HUES64 (cell line): ENCODE results near the gene MUC5B.
"Not testable (repeated sequence)": the region's sequence is repeated elsewhere in the genome, so short reads cannot be mapped to it uniquely, and the experiment has no call there.

Experiments
- H3K27ac ChIP-seq: 2 replicates; pipeline ENCODE4 v1.7.0; 2013; ENCODE audit warnings: low read depth, low read length, inconsistent platforms
- H3K27me3 ChIP-seq: 2 replicates; pipeline ENCODE4 v1.6.1; 2013; ENCODE audit warnings: mild to moderate bottlenecking, low read length; ENCODE audit not compliant: insufficient read depth
- H3K36me3 ChIP-seq: 2 replicates; pipeline ENCODE4 v1.6.1; 2013; ENCODE audit warnings: mild to moderate bottlenecking, low read length; ENCODE audit not compliant: insufficient read depth
- H3K4me1 ChIP-seq: 2 replicates; pipeline ENCODE4 v1.6.1; 2013; ENCODE audit warnings: mild to moderate bottlenecking, low read length, moderate library complexity; ENCODE audit not compliant: insufficient read depth
- H3K4me3 ChIP-seq: 2 replicates; pipeline ENCODE4 v1.5.1; 2013; ENCODE audit warnings: mild to moderate bottlenecking, low read length, moderate library complexity
- H3K9ac ChIP-seq: 2 replicates; pipeline ENCODE4 v1.6.1; 2013; ENCODE audit warnings: mild to moderate bottlenecking, low read depth, low read length
- H3K9me3 ChIP-seq: 2 replicates; pipeline ENCODE4 v1.6.1; 2013; ENCODE audit warnings: low read depth, low read length; ENCODE audit not compliant: insufficient read depth
- WGBS: fragments of 150-250, 120-280 bp; methylation state at CpG from one replicate; pipeline ENCODE4 v1.1.7; 2013; ENCODE audit warnings: missing lambda C conversion rate; 5-methylcytosine and 5-hydroxymethylcytosine counted together

MUC5B gene

DNA sequence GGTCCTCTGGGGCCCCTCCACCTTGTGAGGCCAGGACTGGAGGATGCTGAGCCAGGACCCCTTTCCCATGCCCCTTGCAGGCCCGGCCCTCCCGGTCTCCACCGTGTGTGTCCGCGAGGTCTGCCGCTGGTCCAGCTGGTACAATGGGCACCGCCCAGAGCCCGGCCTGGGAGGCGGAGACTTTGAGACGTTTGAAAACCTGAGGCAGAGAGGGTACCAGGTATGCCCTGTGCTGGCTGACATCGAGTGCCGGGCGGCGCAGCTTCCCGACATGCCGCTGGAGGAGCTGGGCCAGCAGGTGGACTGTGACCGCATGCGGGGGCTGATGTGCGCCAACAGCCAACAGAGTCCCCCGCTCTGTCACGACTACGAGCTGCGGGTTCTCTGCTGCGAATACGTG is 17.9 kb downstream of the MUC5B start:
- Histone ChIP-seq H3K27ac (no peak overlapping the region), H3K36me3 (no peaks in the 10 kb centered on the region), H3K4me1 (no peaks in the 10 kb centered on the region), H3K9me3 (peaks cover 5% of the 10 kb centered on the region; the same call in 1 of the 2 replicates), H3K27me3 (no peaks in the 10 kb centered on the region), H3K4me3 (no peak overlapping the region), H3K9ac (no peak overlapping the region)
- 88% methylated on average over 25 of the region's 25 CpGs for WGBS

DNA sequence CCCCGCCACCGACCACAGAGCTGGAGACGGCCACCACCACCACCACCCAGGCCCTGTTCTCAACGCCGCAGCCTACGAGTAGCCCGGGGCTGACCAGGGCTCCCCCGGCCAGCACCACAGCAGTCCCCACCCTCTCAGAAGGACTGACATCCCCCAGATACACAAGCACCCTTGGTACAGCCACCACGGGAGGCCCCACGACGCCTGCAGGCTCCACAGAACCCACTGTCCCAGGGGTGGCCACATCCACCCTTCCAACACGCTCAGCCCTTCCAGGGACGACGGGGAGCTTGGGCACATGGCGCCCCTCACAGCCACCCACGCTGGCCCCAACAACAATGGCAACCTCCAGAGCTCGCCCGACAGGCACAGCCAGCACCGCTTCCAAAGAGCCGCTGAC is 18.8 kb downstream of the MUC5B start:
- 93% methylated on average over 20 of the region's 20 CpGs for WGBS
- H3K36me3 ChIP-seq: no peaks in the 10 kb centered on the region
- H3K4me3 ChIP-seq: no peak overlapping the region
- no peak overlapping the region for H3K9ac ChIP-seq
- no peaks in the 10 kb centered on the region for H3K27me3 ChIP-seq
- H3K9me3 ChIP-seq: peaks cover 5% of the 10 kb centered on the region; the same call in 1 of the 2 replicates
- H3K27ac ChIP-seq: no peak overlapping the region
- H3K4me1 ChIP-seq: no peaks in the 10 kb centered on the region

DNA sequence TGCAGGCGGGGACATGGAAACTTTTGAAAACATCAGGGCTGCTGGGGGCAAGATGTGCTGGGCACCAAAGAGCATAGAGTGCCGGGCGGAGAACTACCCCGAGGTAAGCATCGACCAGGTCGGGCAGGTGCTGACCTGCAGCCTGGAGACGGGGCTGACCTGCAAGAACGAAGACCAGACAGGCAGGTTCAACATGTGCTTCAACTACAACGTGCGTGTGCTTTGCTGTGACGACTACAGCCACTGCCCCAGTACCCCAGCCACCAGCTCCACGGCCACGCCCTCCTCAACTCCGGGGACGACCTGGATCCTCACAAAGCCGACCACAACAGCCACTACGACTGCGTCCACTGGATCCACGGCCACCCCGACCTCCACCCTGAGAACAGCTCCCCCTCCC is 19.4 kb downstream of the MUC5B start:
- Histone ChIP-seq H3K9ac (no peak overlapping the region), H3K4me3 (no peak overlapping the region), H3K9me3 (peaks cover 5% of the 10 kb centered on the region; the same call in 1 of the 2 replicates), H3K4me1 (no peaks in the 10 kb centered on the region), H3K27ac (no peak overlapping the region), H3K36me3 (no peaks in the 10 kb centered on the region), H3K27me3 (no peaks in the 10 kb centered on the region)
- 92% methylated on average over 20 of the region's 20 CpGs for WGBS

DNA sequence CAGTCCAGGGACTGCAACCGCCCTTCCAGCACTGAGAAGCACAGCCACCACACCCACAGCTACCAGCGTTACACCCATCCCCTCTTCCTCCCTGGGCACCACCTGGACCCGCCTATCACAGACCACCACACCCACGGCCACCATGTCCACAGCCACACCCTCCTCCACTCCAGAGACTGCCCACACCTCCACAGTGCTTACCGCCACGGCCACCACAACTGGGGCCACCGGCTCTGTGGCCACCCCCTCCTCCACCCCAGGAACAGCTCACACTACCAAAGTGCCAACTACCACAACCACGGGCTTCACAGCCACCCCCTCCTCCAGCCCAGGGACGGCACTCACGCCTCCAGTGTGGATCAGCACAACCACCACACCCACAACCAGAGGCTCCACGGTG is 19.9 kb downstream of the MUC5B start:
- not testable (repeated sequence) for H3K9me3 ChIP-seq, H3K4me1 ChIP-seq, H3K4me3 ChIP-seq, H3K27me3 ChIP-seq, H3K9ac ChIP-seq, H3K36me3 ChIP-seq, H3K27ac ChIP-seq
- WGBS: 85% methylated on average over 7 of the region's 11 CpGs

DNA sequence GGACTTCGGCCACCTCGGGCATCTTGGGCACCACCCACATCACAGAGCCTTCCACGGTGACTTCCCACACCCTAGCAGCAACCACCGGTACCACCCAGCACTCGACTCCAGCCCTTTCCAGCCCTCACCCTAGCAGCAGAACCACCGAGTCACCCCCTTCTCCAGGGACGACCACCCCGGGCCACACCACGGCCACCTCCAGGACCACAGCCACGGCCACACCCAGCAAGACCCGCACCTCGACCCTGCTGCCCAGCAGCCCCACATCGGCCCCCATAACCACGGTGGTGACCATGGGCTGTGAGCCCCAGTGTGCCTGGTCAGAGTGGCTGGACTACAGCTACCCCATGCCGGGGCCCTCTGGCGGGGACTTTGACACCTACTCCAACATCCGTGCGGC is 20.7 kb downstream of the MUC5B start:
- H3K9ac ChIP-seq, H3K4me3 ChIP-seq, H3K27me3 ChIP-seq, H3K27ac ChIP-seq, H3K36me3 ChIP-seq, H3K4me1 ChIP-seq, H3K9me3 ChIP-seq: not testable (repeated sequence)
- WGBS: 93% methylated on average over 12 of the region's 18 CpGs

DNA sequence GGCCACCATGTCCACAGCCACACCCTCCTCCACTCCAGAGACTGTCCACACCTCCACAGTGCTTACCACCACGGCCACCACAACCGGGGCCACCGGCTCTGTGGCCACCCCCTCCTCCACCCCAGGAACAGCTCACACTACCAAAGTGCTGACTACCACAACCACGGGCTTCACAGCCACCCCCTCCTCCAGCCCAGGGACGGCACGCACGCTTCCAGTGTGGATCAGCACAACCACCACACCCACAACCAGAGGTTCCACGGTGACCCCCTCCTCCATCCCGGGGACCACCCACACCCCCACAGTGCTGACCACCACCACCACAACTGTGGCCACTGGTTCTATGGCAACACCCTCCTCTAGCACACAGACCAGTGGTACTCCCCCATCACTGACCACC is 21.7 kb downstream of the MUC5B start:
- H3K9me3 ChIP-seq: not testable (repeated sequence)
- WGBS: 96% methylated on average over 7 of the region's 9 CpGs

DNA sequence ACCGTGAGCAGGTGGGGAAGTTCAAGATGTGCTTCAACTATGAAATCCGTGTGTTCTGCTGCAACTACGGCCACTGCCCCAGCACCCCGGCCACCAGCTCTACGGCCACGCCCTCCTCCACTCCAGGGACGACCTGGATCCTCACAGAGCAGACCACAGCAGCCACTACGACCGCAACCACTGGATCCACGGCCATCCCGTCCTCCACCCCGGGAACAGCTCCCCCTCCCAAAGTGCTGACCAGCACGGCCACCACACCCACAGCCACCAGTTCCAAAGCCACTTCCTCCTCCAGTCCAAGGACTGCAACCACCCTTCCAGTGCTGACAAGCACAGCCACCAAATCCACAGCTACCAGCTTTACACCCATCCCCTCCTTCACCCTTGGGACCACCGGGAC is 22.9 kb downstream of the MUC5B start:
- H3K9me3 ChIP-seq, H3K27ac ChIP-seq, H3K27me3 ChIP-seq, H3K36me3 ChIP-seq, H3K4me1 ChIP-seq, H3K9ac ChIP-seq, H3K4me3 ChIP-seq: not testable (repeated sequence)
- WGBS: 97% methylated on average over 13 of the region's 14 CpGs

More for the DNA sequence above, 21.7 kb downstream of the MUC5B start:
- H3K4me3 ChIP-seq, H3K27me3 ChIP-seq, H3K9ac ChIP-seq, H3K27ac ChIP-seq, H3K36me3 ChIP-seq, H3K4me1 ChIP-seq: not testable (repeated sequence)

DNA sequence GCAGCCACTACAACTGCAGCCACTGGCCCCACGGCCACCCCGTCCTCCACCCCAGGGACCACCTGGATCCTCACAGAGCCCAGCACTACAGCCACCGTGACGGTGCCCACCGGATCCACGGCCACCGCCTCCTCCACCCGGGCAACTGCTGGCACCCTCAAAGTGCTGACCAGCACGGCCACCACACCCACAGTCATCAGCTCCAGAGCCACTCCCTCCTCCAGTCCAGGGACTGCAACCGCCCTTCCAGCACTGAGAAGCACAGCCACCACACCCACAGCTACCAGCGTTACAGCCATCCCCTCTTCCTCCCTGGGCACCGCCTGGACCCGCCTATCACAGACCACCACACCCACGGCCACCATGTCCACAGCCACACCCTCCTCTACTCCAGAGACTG is 23.4 kb downstream of the MUC5B start:
- H3K9ac ChIP-seq, H3K4me3 ChIP-seq, H3K27me3 ChIP-seq, H3K9me3 ChIP-seq, H3K36me3 ChIP-seq, H3K4me1 ChIP-seq, H3K27ac ChIP-seq: not testable (repeated sequence)
- 88% methylated on average over 14 of the region's 14 CpGs for WGBS

DNA sequence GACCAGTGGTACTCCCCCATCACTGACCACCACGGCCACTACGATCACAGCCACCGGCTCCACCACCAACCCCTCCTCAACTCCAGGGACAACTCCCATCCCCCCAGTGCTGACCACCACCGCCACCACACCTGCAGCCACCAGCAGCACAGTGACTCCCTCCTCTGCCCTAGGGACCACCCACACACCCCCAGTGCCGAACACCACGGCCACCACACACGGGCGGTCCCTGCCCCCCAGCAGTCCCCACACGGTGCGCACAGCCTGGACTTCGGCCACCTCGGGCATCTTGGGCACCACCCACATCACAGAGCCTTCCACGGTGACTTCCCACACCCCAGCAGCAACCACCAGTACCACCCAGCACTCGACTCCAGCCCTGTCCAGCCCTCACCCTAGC is 24.2 kb downstream of the MUC5B start:
- H3K27me3 ChIP-seq, H3K36me3 ChIP-seq, H3K4me1 ChIP-seq, H3K4me3 ChIP-seq, H3K27ac ChIP-seq, H3K9ac ChIP-seq: not testable (repeated sequence)
- H3K9me3 ChIP-seq: peaks cover 14% of the 10 kb centered on the region
- 99% methylated on average over 13 of the region's 14 CpGs for WGBS

DNA sequence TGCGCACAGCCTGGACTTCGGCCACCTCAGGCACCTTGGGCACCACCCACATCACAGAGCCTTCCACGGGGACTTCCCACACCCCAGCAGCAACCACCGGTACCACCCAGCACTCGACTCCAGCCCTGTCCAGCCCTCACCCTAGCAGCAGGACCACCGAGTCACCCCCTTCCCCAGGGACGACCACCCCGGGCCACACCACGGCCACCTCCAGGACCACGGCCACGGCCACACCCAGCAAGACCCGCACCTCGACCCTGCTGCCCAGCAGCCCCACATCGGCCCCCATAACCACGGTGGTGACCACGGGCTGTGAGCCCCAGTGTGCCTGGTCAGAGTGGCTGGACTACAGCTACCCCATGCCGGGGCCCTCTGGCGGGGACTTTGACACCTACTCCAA is 26.1 kb downstream of the MUC5B start:
- not testable (repeated sequence) for H3K4me3 ChIP-seq, H3K36me3 ChIP-seq, H3K27ac ChIP-seq, H3K9ac ChIP-seq, H3K4me1 ChIP-seq, H3K27me3 ChIP-seq
- 80% methylated on average over 1 of the region's 18 CpGs for WGBS
- H3K9me3 ChIP-seq: peaks cover 15% of the 10 kb centered on the region

DNA sequence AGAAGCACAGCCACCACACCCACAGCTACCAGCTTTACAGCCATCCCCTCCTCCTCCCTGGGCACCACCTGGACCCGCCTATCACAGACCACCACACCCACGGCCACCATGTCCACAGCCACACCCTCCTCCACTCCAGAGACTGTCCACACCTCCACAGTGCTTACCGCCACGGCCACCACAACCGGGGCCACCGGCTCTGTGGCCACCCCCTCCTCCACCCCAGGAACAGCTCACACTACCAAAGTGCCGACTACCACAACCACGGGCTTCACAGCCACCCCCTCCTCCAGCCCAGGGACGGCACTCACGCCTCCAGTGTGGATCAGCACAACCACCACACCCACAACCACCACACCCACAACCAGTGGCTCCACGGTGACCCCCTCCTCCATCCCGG is 27.5 kb downstream of the MUC5B start:
- not testable (repeated sequence) for H3K36me3 ChIP-seq, H3K4me1 ChIP-seq, H3K4me3 ChIP-seq, H3K9ac ChIP-seq, H3K27ac ChIP-seq, H3K27me3 ChIP-seq
- 98% methylated on average over 4 of the region's 12 CpGs for WGBS
- peaks cover 15% of the 10 kb centered on the region for H3K9me3 ChIP-seq

DNA sequence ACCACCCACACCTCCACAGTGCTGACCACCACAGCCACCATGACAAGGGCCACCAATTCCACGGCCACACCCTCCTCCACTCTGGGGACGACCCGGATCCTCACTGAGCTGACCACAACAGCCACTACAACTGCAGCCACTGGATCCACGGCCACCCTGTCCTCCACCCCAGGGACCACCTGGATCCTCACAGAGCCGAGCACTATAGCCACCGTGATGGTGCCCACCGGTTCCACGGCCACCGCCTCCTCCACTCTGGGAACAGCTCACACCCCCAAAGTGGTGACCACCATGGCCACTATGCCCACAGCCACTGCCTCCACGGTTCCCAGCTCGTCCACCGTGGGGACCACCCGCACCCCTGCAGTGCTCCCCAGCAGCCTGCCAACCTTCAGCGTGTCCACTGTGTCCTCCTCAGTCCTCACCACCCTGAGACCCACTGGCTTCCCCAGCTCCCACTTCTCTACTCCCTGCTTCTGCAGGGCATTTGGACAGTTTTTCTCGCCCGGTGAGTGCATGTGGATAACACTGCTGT is 28.4 kb downstream of the MUC5B start:
- WGBS: 94% methylated on average over 16 of the region's 16 CpGs
- Histone ChIP-seq H3K4me3 (no peak overlapping the region), H3K27me3 (no peaks in the 10 kb centered on the region), H3K36me3 (no peaks in the 10 kb centered on the region), H3K9ac (no peak overlapping the region), H3K27ac (no peak overlapping the region), H3K9me3 (peaks cover 15% of the 10 kb centered on the region), H3K4me1 (no peaks in the 10 kb centered on the region)
